ENCODE results near the gene SPDEF.

GRCh38 chr6:34564181-34564580 is 8.1 kb upstream of the SPDEF start:
- TF ChIP-seq CTCF (IDR thresholded peaks at IDR 0.05) (no peak), POLR2A (IDR thresholded peaks at IDR 0.05) (no peak)
